ENCODE results near the gene REG4.

REG4 gene

GRCh38 chr1:119772298-119772697 lies 39.0 kb downstream of the REG4 start:
- no peak for DNase-seq (ENCODE audit: low read depth)
- no peak for TF ChIP-seq CTCF (IDR thresholded peaks at IDR 0.05; ENCODE audit: low read depth, low read length, missing control alignments)
- H3K4me3 ChIP-seq (ENCODE audit: low read depth, low read length): no peak overlapping the region

GRCh38 chr1:119771770-119772169 lies 39.5 kb downstream of the REG4 start:
- TF ChIP-seq CTCF (IDR thresholded peaks at IDR 0.05; ENCODE audit: low read depth, low read length, missing control alignments): no peak
- DNase-seq (ENCODE audit: low read depth): no peak
- H3K4me3 ChIP-seq (ENCODE audit: low read depth, low read length): no peak overlapping the region

GRCh38 chr1:119771016-119771415 lies 40.2 kb downstream of the REG4 start:
- no peak for DNase-seq (ENCODE audit: low read depth)
- no peak overlapping the region for H3K4me3 ChIP-seq (ENCODE audit: low read depth, low read length)
- TF ChIP-seq CTCF (IDR thresholded peaks at IDR 0.05; ENCODE audit: low read depth, low read length, missing control alignments): no peak

GRCh38 chr1:119768778-119769177 lies 42.5 kb downstream of the REG4 start, which contains the start of gene HMGCS2:
HMGCS2 (minus strand) TSS chr1:119768905; CDS start chr1:119768844, 61 bp downstream.
- TF ChIP-seq CTCF (IDR thresholded peaks at IDR 0.05; ENCODE audit: low read depth, low read length, missing control alignments): no peak
- DNase-seq (ENCODE audit: low read depth): no peak
- no peak within 1 kb of the TSS for H3K4me3 ChIP-seq (ENCODE audit: low read depth, low read length)

- no peak for TF ChIP-seq CTCF (IDR thresholded peaks at IDR 0.05; ENCODE audit: low read depth, low read length, missing control alignments)
- DNase-seq (ENCODE audit: low read depth): no peak
- H3K4me3 ChIP-seq (ENCODE audit: low read depth, low read length): no peak overlapping the region
Measured at GRCh38 chr1:119767486-119767885, 43.8 kb downstream of the REG4 start.

GRCh38 chr1:119766374-119766794 lies 44.9 kb downstream of the REG4 start:
- TF ChIP-seq CTCF (IDR thresholded peaks at IDR 0.05; ENCODE audit: low read depth, low read length, missing control alignments): no peak
- H3K4me3 ChIP-seq (ENCODE audit: low read depth, low read length): no peak overlapping the region
- DNase-seq (ENCODE audit: low read depth): no peak

- DNase-seq (ENCODE audit: low read depth): no peak
- TF ChIP-seq CTCF (IDR thresholded peaks at IDR 0.05; ENCODE audit: low read depth, low read length, missing control alignments): no peak
- no peak overlapping the region for H3K4me3 ChIP-seq (ENCODE audit: low read depth, low read length)
Measured at GRCh38 chr1:119764220-119764619, 47.0 kb downstream of the REG4 start.

Data from GM12864 (cell line).